Neural cell (in vitro differentiated cells): ENCODE data around the gene EMD. TPM values are rescaled to one million over a fixed set of nuclear protein-coding genes. Genes with fewer than 3 reads are reported as not detected.
A peak's percentile ranks its signal among the peaks of the same experiment; 100 is the strongest.

ENCODE experiments used
- H2AFZ ChIP-seq: fragments of 200-600, 300-800 bp; sonication (generic), shearing (Covaris generic); 2 replicates; pipeline ENCODE4 v1.6.0; 2014; ENCODE audit warnings: low read depth, mild to moderate bottlenecking, antibody characterized with exemption, low read length, moderate library complexity
- H3F3A ChIP-seq: fragments of 200-600 bp; shearing (Covaris generic); 2 replicates; pipeline ENCODE4 v1.6.1; 2016; ENCODE audit warnings: mild to moderate bottlenecking, moderate library complexity, mixed read lengths, antibody characterized with exemption, low read length; ENCODE audit not compliant: insufficient read depth, poor library complexity, severe bottlenecking
- H3K27ac ChIP-seq: fragments of 200-600, 300-800 bp; sonication (generic), shearing (Covaris generic); 2 replicates; pipeline ENCODE4 v1.5.1; 2014; ENCODE audit warnings: mild to moderate bottlenecking, low read length, moderate library complexity
- H3K27me3 ChIP-seq: fragments of 300-800, 200-600 bp; sonication (generic), shearing (Covaris generic); 2 replicates; pipeline ENCODE4 v1.6.0; 2014; ENCODE audit warnings: mild to moderate bottlenecking, low read depth, low read length, moderate library complexity; ENCODE audit not compliant: insufficient read depth
- H3K36me3 ChIP-seq: fragments of 300-800, 200-600 bp; sonication (generic), shearing (Covaris generic); 2 replicates; pipeline ENCODE4 v1.5.1; 2014; ENCODE audit warnings: mild to moderate bottlenecking, antibody characterized with exemption, low read length, moderate library complexity; ENCODE audit not compliant: insufficient read depth
- H3K4me2 ChIP-seq: fragments of 300-800, 200-600 bp; sonication (generic), shearing (Covaris generic); 2 replicates; pipeline ENCODE4 v1.6.0; 2014; ENCODE audit warnings: mild to moderate bottlenecking, low read length
- H3K4me3 ChIP-seq: fragments of 300-800, 200-600 bp; sonication (generic), shearing (Covaris generic); 2 replicates; pipeline ENCODE4 v1.5.1; 2014; ENCODE audit warnings: mild to moderate bottlenecking, low read length, moderate library complexity
- H3K79me2 ChIP-seq: fragments of 200-600 bp; shearing (Covaris generic); replicated peaks from 2 replicates; pipeline ENCODE4 v1.6.0; 2014; ENCODE audit warnings: mild to moderate bottlenecking, low read length, moderate library complexity; ENCODE audit not compliant: insufficient read depth
- H3K9ac ChIP-seq: fragments of 300-800, 200-600 bp; sonication (generic), shearing (Covaris generic); 2 replicates; pipeline ENCODE4 v1.6.1; 2016; ENCODE audit warnings: mild to moderate bottlenecking, low read length, mixed read lengths
- H3K9me2 ChIP-seq: fragments of 200-600 bp; shearing (Covaris generic); 2 replicates; pipeline ENCODE4 v1.6.1; 2016; ENCODE audit warnings: mild to moderate bottlenecking, low read length, mixed read lengths; ENCODE audit not compliant: insufficient read depth
- H3K9me3 ChIP-seq: fragments of 200-600, 300-800 bp; sonication (generic), shearing (Covaris generic); 2 replicates; pipeline ENCODE4 v1.6.1; 2016; ENCODE audit warnings: mild to moderate bottlenecking, mixed run types, low read length, moderate library complexity, mixed read lengths
- H4K20me1 ChIP-seq: fragments of 200-600 bp; shearing (Covaris generic); 2 replicates; pipeline ENCODE4 v1.6.1; 2016; ENCODE audit warnings: mild to moderate bottlenecking, mixed run types; ENCODE audit not compliant: insufficient read depth
- CTCF ChIP-seq: fragments of 450-650 bp; IDR thresholded peaks from 2 replicates; pipeline ENCODE4 v1.5.1; 2014; ENCODE audit warnings: antibody characterized with exemption, mild to moderate bottlenecking, moderate library complexity; ENCODE audit not compliant: poor library complexity, severe bottlenecking
- EP300 ChIP-seq: fragments of 450-650 bp; conservative IDR thresholded peaks from 2 replicates; pipeline ENCODE4 v1.6.1; 2014; ENCODE audit warnings: antibody characterized with exemption, mild to moderate bottlenecking, moderate library complexity; ENCODE audit not compliant: poor library complexity, severe bottlenecking
- EZH2 ChIP-seq: fragments of 200-600, 300-800 bp; shearing (Covaris generic), sonication (generic); IDR thresholded peaks from 2 replicates; pipeline ENCODE4 v1.6.1; 2014; ENCODE audit warnings: antibody characterized with exemption, low read length, borderline replicate concordance, mild to moderate bottlenecking; ENCODE audit not compliant: insufficient read depth, poor library complexity, severe bottlenecking
- MXI1 ChIP-seq: fragments of 450-650 bp; conservative IDR thresholded peaks from 2 replicates; pipeline ENCODE4 v1.6.1; 2014; ENCODE audit warnings: antibody characterized with exemption, mild to moderate bottlenecking; ENCODE audit not compliant: poor library complexity, severe bottlenecking
- POLR2AphosphoS5 ChIP-seq: IDR thresholded peaks from 2 replicates; pipeline ENCODE4 v1.6.1; 2012
- RAD21 ChIP-seq: fragments of 450-650 bp; conservative IDR thresholded peaks from 2 replicates; pipeline ENCODE4 v1.6.1; 2014; ENCODE audit warnings: antibody characterized with exemption, mild to moderate bottlenecking, moderate library complexity
- SMC3 ChIP-seq: fragments of 450-650 bp; conservative IDR thresholded peaks from 2 replicates; pipeline ENCODE4 v1.6.1; 2014; ENCODE audit warnings: antibody characterized with exemption, mild to moderate bottlenecking, moderate library complexity; ENCODE audit not compliant: poor library complexity
- TAF1 ChIP-seq: IDR thresholded peaks from 2 replicates; pipeline ENCODE4 v1.6.1; 2012; ENCODE audit warnings: low read depth
- polyA minus RNA-seq: library from RNA; depleted of rRNA, polyadenylated mRNA; stranded (reverse); fragments of >200 nt; gene quantifications from 2 replicates; pipeline ENCODE4 v1.2.3, GENCODE V29; 2014
- polyA plus RNA-seq: library from polyadenylated mRNA; depleted of rRNA; stranded (reverse); fragments of >200 nt; gene quantifications from 2 replicates; pipeline ENCODE4 v1.2.3, GENCODE V29; 2014
- TF ChIP-seq, protein P1 (sequence below): IDR thresholded peaks from 2 replicates; pipeline ENCODE4 v1.6.1; 2012; ENCODE audit warnings: borderline replicate concordance

EMD gene
- polyA plus RNA-seq = 67.9 and 86.3 TPM in 2 replicates
- polyA minus RNA-seq = 28.0 and 34.3 TPM in 2 replicates

- H3K4me2 ChIP-seq = peak within 1 kb of the TSS; percentile 65
- H3K9me3 ChIP-seq = no peaks in the 10 kb centered on the region
- H3K79me2 ChIP-seq = peaks cover 9% of the 10 kb centered on the region
- peak within 1 kb of the TSS; percentile 78 for H3K4me3 ChIP-seq
- TF ChIP-seq SMC3 (peak; percentile 16), EZH2 (no peak), EP300 (peak; percentile 66), MXI1 (peak; percentile 77), POLR2AphosphoS5 (peak; percentile 97), CTCF (no peak), RAD21 (no peak), TAF1 (peak; percentile 43)
- TF ChIP-seq, protein P1, sequence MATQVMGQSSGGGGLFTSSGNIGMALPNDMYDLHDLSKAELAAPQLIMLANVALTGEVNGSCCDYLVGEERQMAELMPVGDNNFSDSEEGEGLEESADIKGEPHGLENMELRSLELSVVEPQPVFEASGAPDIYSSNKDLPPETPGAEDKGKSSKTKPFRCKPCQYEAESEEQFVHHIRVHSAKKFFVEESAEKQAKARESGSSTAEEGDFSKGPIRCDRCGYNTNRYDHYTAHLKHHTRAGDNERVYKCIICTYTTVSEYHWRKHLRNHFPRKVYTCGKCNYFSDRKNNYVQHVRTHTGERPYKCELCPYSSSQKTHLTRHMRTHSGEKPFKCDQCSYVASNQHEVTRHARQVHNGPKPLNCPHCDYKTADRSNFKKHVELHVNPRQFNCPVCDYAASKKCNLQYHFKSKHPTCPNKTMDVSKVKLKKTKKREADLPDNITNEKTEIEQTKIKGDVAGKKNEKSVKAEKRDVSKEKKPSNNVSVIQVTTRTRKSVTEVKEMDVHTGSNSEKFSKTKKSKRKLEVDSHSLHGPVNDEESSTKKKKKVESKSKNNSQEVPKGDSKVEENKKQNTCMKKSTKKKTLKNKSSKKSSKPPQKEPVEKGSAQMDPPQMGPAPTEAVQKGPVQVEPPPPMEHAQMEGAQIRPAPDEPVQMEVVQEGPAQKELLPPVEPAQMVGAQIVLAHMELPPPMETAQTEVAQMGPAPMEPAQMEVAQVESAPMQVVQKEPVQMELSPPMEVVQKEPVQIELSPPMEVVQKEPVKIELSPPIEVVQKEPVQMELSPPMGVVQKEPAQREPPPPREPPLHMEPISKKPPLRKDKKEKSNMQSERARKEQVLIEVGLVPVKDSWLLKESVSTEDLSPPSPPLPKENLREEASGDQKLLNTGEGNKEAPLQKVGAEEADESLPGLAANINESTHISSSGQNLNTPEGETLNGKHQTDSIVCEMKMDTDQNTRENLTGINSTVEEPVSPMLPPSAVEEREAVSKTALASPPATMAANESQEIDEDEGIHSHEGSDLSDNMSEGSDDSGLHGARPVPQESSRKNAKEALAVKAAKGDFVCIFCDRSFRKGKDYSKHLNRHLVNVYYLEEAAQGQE = peak; percentile 74
- H3K36me3 ChIP-seq = no peaks in the 10 kb centered on the region
- H3K9ac ChIP-seq = peak within 1 kb of the TSS; percentile 92
- no peaks in the 10 kb centered on the region for H4K20me1 ChIP-seq
- no peak within 1 kb of the TSS for H2AFZ ChIP-seq
- no peaks in the 10 kb centered on the region for H3K27me3 ChIP-seq
- no peaks in the 10 kb centered on the region for H3F3A ChIP-seq
- peak within 1 kb of the TSS; percentile 89 for H3K27ac ChIP-seq
- no peaks in the 10 kb centered on the region for H3K9me2 ChIP-seq
Measured at GRCh38 chrX:154378799-154379568, at the start of gene EMD. EMD (plus strand) TSS chrX:154379295; CDS start chrX:154379485, 190 bp downstream.

DNA sequence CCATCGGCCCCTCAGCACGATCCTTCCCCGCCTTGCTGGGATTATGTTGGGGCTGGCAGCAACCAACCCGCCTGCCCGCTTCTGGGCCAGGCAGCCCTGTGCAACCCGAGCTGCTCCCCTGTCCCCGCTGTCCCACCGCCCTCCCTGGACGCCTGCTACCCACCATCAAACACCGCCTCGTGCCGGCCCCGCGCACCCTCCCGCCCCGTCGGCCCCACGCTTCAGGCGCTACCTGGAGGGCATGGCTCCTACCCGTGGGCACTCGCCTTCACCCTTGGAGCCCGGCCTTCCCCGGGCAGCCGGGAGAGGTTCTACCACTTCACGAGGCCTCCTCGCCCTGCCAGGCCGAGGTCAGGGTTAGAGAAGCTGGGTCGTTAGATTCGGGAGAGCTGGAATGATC, 46.5 kb upstream of the EMD start:
- no peaks in the 10 kb centered on the region for H3K79me2 ChIP-seq
- H3K9me2 ChIP-seq = no peaks in the 10 kb centered on the region
- no peaks in the 10 kb centered on the region for H3F3A ChIP-seq
- no peak overlapping the region for H3K27ac ChIP-seq
- H4K20me1 ChIP-seq = no peaks in the 10 kb centered on the region
- H3K27me3 ChIP-seq = no peaks in the 10 kb centered on the region
- H3K4me2 ChIP-seq = no peak overlapping the region
- TF ChIP-seq CTCF = no peak
- no peak for TF ChIP-seq SMC3
- TF ChIP-seq TAF1 = no peak
- TF ChIP-seq MXI1 = no peak
- TF ChIP-seq RAD21 = no peak
- no peak for TF ChIP-seq POLR2AphosphoS5
- TF ChIP-seq, protein P1 = no peak
- no peak for TF ChIP-seq EP300
- TF ChIP-seq EZH2 = no peak
- no peaks in the 10 kb centered on the region for H3K36me3 ChIP-seq
- H3K4me3 ChIP-seq = no peak overlapping the region
- H3K9ac ChIP-seq = no peak overlapping the region
- no peaks in the 10 kb centered on the region for H3K9me3 ChIP-seq
- no peak overlapping the region for H2AFZ ChIP-seq
